Mononuclear cell (primary cell): Measurements from ENCODE around the gene HOTAIR. TPM values are rescaled to one million over a fixed set of nuclear protein-coding genes. Genes with fewer than 3 reads are reported as not detected.

Experiments
- H3K27me3 ChIP-seq: 2 replicates; pipeline ENCODE4 v1.6.0; 2011; ENCODE audit warnings: low read length, control low read depth; ENCODE audit not compliant: insufficient read depth
- H3K4me1 ChIP-seq: 2 replicates; pipeline ENCODE4 v1.5.1; 2011; ENCODE audit warnings: mild to moderate bottlenecking, low read length, control low read depth; ENCODE audit not compliant: insufficient read depth
- H3K4me3 ChIP-seq: 2 replicates; pipeline ENCODE4 v1.5.1; 2011; ENCODE audit warnings: mild to moderate bottlenecking, low read length, moderate library complexity
- H3K9me3 ChIP-seq: 2 replicates; pipeline ENCODE4 v1.5.1; 2011; ENCODE audit warnings: low read depth, mild to moderate bottlenecking, control low read depth, low read length
- total RNA-seq: library from RNA; depleted of rRNA; stranded (reverse); fragments of >200 nt; gene quantifications from one replicate; pipeline ENCODE4 v1.2.3, GENCODE V29; 2012

HOTAIR gene
- total RNA-seq, 1 donor: not detected

DNA sequence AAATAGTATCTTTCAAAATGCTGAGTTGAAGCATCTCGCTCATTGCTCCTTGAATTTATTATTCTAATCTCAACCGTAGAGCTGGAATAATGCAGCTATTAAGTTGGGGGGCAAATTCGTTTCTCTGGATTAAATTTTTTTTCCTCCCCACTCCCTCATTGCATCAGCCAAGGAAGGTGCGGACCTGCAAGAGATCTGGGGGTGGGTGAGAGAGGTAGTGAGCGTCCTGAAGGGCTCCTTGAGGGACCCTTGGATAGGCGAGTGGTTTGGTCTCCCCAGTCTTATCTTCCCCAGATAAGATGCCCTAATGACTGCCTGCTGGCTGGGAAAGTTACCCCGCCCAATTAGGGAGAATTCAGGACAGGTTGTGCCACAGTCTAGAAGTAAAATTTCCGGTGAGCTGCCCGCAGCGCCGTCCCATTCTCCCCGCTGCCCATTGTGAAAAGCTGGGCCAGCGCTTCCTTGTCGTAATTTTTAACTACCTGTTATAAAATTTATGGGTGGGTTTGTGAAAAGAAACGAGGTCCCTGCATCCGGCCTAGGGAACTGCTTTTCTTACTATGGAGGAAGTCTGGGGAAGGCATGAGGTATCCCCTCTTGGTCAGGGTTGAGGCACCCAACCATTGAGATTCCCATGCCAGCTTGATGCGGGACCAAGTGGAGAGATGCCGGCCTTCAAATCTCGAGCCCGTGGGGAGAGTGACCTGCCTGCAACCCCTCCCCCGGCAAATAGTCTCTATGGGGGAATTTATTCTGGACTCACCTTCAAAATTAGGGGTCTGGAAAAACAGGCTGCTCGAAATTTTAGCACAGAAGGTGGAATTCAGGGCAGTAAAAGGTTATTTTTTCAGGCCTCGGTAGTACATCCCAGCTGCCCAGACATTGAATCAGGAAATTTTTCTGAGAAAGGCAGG lies 40.5 kb upstream of the HOTAIR start:
- no peak overlapping the region for H3K4me3 ChIP-seq
- H3K9me3 ChIP-seq: no peaks in the 10 kb centered on the region
- peaks cover 22% of the 10 kb centered on the region for H3K4me1 ChIP-seq
- H3K27me3 ChIP-seq: peaks cover 92% of the 10 kb centered on the region

DNA sequence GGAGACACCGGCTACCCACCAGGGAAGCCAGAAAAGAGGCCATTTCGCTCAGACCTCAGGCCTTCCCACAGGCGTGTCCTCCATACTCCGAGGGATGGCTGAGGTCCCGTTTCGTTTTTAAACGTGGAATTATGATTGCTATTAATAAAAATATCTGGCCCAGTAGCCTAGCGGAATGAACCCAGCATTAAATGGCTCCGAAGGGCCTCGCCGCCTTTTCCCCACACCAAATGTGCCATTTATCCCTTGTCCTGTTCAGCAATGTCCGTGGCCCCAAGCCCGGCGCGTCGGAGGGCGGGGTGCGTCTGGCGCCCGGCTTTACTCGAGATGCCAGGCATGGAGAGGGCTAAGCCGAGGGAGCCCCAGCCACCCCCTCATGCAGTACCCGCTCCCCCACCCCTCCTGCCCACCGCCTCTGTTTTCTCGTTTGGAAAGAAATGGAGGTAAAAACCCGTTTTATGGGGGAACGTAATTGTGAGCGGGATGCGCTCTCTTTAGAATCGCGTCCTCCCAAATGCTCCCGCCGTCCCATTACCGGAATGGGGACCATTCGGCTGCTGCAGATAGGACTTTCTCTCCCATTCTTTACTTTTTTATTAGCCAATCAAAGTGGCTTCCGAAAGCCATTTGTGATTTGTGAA lies 39.7 kb upstream of the HOTAIR start:
- H3K4me1 ChIP-seq: peaks cover 22% of the 10 kb centered on the region

DNA sequence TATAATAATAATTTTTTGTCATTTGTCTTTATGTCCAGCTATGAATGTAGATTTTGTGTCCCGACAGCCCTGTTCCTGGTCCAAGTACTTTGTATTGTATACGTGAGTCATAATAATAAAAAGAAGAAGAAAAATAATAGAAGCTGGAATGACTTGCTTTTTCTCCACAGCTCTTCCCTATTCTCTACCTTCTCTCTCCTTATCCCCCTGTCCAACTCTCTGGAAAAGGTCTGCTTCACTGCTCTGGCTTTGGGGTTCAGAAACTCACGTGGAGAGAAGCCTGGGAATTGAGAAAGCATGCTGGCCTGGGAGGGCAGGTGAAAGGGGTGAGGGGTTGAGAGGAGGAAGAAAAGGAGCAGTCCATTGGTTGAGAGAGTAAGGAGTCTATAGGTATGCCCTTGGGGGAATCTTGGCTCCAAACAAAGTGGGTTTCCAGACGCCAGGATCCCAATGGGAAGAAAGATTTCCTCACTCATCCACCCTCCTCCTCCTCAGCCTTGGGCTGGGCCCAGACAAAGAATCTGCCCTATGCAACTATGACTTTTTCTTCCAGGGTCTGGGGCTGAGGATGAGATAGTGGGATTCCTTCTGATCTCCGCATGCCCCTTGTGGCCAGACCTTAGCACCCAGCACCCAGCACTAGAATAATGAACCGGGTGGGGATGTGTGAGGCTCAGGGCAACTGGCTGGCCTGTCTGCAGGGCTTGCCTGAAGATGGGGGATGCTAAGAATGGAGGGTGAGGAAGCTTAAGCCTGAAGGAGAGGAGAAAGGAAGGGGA lies 38.1 kb upstream of the HOTAIR start:
- H3K9me3 ChIP-seq: no peaks in the 10 kb centered on the region
- no peak overlapping the region for H3K4me3 ChIP-seq
- peaks cover 90% of the 10 kb centered on the region for H3K27me3 ChIP-seq
- H3K4me1 ChIP-seq: peaks cover 12% of the 10 kb centered on the region

More for the DNA sequence above, 39.7 kb upstream of the HOTAIR start:
- Histone ChIP-seq H3K4me3 (no peak overlapping the region), H3K9me3 (no peaks in the 10 kb centered on the region), H3K27me3 (peaks cover 92% of the 10 kb centered on the region)

DNA sequence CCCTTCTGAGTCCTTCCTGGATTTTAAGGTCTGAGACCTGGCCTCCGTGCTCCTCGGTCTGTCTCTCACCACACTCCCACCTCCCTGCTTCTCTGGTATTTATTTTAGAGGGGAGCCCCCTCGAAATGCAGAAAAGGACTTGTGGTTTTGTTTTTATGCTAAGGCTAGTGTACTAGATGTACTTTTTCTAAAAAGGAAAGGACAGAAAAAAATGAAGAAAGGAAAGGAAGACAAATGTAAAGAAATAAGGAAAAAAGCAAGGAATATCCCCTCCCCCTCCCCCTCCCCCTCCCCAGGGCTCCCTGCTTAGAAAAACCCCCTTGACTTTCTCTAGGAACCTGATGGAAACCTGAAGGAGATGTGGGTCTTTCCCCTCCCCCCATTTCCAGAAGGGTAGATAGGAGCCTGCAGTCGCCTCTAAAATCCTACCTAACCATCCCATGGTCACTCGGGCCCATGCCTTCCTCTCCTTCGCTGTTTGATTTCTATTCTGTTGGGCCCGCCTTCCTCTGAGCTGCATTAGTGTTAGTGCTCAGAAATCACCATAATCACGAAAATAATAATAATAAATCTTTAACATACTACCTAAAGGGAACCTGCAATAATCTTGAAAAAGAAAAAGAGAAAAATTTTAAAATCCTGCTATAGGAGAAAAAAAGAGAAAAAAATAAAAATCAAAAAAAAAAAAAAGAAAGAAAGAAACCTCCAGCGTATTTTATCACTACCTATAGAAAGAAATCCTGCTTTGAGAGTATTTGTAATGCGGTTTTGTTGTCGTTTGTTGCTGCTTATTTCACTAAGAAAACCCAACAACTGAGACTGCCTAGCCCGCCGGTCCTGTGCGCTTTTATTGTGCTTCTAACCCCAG lies 37.1 kb upstream of the HOTAIR start:
- Histone ChIP-seq H3K27me3 (peaks cover 91% of the 10 kb centered on the region), H3K4me3 (no peak overlapping the region), H3K9me3 (no peaks in the 10 kb centered on the region), H3K4me1 (peaks cover 11% of the 10 kb centered on the region)

DNA sequence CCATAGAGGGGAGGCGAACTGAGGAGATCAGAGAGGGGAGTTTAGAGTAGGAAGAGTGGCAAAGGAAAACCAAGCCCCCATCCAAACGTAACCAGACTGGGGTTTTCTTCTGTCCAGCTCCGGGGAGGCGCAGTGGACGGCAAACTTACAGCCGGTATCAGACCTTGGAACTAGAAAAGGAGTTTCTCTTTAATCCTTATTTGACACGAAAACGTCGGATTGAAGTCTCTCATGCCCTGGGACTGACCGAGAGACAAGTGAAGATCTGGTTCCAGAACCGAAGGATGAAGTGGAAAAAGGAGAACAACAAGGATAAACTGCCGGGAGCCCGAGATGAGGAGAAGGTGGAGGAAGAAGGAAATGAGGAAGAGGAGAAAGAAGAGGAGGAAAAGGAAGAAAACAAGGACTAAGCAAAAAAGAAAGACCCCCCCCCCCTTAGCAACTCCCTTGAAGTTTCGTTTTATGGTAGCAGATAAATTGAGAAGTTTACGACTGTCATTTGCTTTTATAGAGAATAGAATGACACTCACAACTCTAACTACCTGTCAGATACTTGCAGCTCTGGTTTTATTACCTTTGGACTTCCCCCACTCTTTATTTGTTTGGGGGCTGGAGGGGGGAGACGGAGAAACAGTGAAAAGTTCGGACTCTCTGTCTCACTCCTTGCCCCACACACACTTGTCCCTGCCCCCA lies 36.4 kb upstream of the HOTAIR start:
- peaks cover 19% of the 10 kb centered on the region for H3K4me1 ChIP-seq
- no peaks in the 10 kb centered on the region for H3K9me3 ChIP-seq
- H3K27me3 ChIP-seq: peaks cover 92% of the 10 kb centered on the region
- H3K4me3 ChIP-seq: no peak overlapping the region

DNA sequence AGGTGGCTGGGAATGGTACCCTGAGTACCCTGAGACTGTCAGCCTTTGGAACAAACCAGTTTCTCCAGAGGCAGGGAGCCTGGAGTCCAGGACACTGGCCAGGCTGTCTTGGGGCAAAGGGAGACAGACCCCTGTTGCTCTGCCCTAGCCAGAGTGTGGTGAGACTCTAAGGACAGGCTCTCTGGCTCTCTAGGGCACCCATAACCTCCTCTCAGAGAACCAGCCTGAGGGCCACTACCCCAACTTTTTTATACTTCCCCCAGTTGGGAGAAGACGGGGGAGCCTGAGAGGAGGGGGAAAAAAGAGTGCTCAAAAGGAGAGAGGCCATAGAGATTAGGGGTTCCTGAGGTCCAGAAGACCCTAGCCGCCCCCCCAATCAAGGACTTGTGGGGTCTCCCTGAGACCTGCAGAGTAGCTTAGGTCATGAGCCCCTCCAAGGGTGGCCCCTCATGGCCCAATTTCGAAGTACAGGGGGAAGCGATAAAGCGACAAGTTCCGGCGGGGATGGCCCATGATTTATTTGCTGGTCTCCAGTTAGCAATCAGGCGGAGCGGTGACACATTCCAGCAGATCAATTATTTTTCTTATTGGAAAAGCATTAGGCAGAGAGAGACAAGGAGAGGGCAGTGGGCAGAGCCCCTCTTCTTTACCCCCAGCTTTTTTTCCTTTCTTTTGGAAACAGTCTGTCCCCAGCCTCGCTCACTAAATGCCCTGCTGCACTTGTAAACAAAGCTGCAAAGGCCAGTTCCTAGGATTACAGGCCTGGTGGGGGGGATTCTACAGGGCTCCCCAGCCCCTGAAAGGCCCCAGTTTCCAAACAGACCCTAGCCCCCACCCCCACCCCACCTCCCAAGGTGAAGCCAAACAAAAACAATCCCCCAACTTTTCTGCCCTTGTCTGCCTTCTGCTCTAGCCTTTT lies 35.6 kb upstream of the HOTAIR start:
- Histone ChIP-seq H3K4me3 (no peak overlapping the region), H3K4me1 (peaks cover 23% of the 10 kb centered on the region), H3K27me3 (peaks cover 91% of the 10 kb centered on the region), H3K9me3 (no peaks in the 10 kb centered on the region)

DNA sequence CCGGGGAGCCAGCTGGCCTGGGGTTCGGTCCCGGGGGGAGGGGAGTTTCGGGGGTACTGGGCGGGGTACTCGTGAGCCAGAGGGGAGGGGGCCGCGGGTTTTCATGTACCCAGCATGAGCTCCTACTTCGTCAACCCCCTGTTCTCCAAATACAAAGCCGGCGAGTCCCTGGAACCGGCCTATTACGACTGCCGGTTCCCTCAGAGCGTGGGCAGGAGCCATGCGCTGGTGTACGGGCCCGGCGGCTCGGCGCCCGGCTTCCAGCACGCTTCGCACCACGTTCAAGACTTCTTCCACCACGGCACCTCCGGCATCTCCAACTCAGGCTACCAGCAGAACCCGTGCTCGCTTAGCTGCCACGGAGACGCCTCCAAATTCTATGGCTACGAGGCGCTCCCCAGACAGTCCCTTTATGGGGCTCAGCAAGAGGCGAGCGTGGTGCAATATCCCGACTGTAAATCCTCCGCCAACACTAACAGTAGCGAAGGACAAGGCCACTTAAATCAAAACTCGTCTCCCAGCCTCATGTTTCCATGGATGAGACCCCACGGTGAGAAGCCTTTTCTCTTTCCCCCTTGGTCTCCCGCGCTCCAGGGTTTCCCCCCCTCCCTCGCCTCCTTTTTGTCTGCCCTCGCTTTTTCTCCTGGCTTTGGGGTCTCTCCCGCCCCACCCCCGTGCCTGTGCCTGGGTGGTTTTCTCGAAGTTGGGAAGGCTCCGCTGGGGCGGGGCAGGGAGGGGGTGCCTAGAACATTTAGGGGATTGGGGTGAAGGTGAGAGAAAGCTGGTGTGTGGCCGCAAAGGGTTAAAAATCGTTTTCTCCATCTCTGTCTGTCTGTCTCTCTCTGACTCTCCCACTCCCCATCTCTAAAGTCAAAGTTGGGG lies 34.7 kb upstream of the HOTAIR start:
- Histone ChIP-seq H3K4me3 (no peak overlapping the region), H3K27me3 (peaks cover 92% of the 10 kb centered on the region), H3K4me1 (peaks cover 23% of the 10 kb centered on the region), H3K9me3 (no peaks in the 10 kb centered on the region)

DNA sequence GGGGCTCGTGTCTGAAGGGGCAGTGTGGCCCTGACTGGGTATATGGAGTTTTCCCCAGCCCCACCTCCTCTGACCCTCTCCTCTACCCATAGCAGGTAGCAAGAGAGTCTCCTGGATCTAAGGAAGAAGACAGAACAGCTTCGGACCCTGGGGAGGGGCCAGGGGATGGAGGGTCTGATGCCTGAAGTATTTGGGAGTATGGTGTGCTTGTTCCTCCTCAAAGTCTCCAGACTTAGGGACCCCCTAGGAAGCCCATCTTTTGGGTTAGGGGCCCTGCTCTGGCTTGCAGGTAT lies 33.5 kb upstream of the HOTAIR start:
- Histone ChIP-seq H3K27me3 (peaks cover 90% of the 10 kb centered on the region), H3K4me3 (no peak overlapping the region), H3K9me3 (no peaks in the 10 kb centered on the region), H3K4me1 (peaks cover 23% of the 10 kb centered on the region)

DNA sequence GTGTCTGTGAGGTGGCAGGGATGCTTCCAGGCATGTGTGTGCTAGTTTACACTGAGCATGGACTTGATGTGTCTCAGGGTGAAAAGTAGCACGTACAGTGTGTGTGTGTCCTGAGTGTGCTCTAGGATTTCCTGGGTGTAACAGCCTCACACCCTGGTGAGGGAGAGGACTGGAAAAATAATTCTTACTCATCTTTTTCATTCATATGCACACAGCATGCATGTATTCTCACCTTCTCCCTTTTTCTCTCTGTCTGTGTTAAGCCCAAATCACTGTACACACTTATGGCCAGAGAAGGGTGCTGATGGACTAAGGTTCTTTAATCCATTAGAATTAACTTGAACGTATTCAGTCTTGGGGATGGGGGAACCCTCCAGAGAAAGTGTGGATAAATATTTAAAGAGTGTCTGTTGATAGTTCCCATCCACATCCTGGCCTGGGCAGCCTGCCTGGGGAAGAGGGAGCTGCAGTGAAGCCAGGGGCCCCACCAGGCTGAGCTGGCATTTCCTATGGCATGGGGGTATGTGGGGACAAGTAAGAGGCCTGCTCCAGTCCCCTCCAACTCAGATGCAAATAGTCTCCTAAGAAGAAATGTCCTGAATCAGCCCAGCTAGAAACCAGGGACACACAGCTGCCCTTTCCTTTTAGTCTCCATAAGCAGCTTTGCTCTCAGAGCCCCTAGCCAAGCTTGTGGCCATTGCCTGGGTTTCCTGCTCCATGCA lies 32.9 kb upstream of the HOTAIR start:
- H3K4me1 ChIP-seq: peaks cover 23% of the 10 kb centered on the region
- no peak overlapping the region for H3K4me3 ChIP-seq
- peaks cover 90% of the 10 kb centered on the region for H3K27me3 ChIP-seq
- no peaks in the 10 kb centered on the region for H3K9me3 ChIP-seq

DNA sequence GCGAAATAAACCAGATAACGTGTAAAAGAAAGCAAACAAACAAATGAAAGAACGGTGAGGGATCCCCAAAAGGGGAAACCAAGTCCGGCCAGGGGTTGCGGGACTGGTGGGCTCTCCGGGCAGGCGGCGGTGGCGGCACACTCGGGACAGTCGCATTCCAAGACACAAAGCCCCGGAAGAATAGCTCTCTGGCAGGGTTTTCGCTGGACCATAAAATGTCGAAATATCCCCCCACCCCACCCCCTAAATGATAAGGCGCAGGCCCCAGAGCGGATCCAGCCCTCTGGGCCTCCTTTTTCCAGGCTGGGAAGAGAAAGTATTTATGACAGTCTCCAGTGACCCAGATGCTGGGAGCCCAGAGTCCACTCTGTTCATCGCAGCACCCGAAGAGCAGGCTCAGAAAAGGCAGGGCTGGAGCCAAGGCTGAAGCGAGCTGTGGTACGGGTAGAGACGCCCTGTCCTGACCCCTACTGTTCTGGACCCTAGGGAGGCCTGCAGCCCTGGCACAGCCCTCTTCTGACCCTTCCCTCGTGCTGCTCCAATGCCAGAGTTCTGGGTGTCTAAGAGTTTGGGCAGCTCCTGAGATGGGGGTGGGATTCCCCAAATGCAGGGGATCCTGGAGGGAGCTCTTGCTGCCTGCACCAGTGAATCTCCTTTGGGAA lies 31.9 kb upstream of the HOTAIR start:
- Histone ChIP-seq H3K4me3 (no peak overlapping the region), H3K27me3 (peaks cover 91% of the 10 kb centered on the region), H3K9me3 (no peaks in the 10 kb centered on the region), H3K4me1 (peaks cover 23% of the 10 kb centered on the region)

DNA sequence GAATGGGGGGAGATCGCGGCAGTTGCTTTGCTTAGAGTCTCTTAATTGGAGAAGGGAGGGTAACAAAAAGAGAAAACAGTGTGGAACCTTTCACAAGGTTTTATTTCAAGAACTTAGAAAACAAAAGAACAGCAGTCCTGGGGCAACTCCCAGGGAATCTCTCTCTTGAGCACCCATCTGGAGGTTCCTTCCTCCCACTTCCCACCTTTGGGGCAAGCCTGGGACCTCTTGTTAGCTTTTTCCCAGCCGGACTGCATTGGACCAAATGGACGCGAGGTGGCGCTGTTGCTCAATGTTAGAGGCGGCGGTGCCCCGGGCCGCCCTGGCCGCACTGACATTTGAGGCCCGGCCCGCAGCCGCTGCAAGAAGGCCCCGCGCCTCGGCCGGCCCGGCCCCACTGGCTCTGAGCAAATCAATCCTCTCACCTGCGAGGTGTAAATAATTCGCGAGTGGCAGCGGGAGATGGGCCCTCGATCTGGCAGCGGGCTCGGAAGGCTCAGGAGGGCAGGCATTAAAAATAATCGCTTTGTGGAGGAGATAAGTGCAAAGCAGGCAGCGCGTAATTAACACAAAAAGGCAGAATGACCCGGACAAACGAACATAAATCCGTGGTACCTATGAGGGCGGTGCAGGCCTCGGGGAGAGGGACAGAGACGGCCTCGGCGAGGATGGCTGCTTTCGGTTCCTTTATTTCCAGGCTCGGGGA lies 31.3 kb upstream of the HOTAIR start:
- Histone ChIP-seq H3K4me1 (peaks cover 19% of the 10 kb centered on the region), H3K4me3 (peak overlapping the region; percentile 18), H3K9me3 (no peaks in the 10 kb centered on the region), H3K27me3 (peaks cover 91% of the 10 kb centered on the region)
